Muscle layer of colon (tissue), 2 donors: ENCODE measurements around the gene ME1.

Experiments
- H3K27ac ChIP-seq: one replicate; pipeline ENCODE4 v1.7.0; 2013; ENCODE audit warnings: low read depth, mild to moderate bottlenecking, low read length, moderate library complexity
- H3K27me3 ChIP-seq, 2 donors: one replicate each; pipeline ENCODE4 v1.7.0; 2013; ENCODE audit warnings: low read length in 2 of 2, mild to moderate bottlenecking in 2 of 2; ENCODE audit not compliant: insufficient read depth in 2 of 2, control insufficient read depth in 1 of 2
- H3K36me3 ChIP-seq: one replicate; pipeline ENCODE4 v1.7.0; 2013; ENCODE audit warnings: mild to moderate bottlenecking, low read length; ENCODE audit not compliant: insufficient read depth
- H3K4me1 ChIP-seq: one replicate; pipeline ENCODE4 v1.7.0; 2013; ENCODE audit warnings: mild to moderate bottlenecking, low read length; ENCODE audit not compliant: insufficient read depth
- H3K4me3 ChIP-seq, 2 donors: one replicate each; pipeline ENCODE4 v1.7.0; 2013; ENCODE audit warnings: low read length in 2 of 2, low read depth in 1 of 2, mild to moderate bottlenecking in 1 of 2, moderate library complexity in 1 of 2
- H3K9ac ChIP-seq: one replicate; pipeline ENCODE4 v1.7.0; 2013; ENCODE audit warnings: low read length
- H3K9me3 ChIP-seq: one replicate; pipeline ENCODE4 v1.7.0; 2013; ENCODE audit warnings: mild to moderate bottlenecking, low read length
- donor health status: abdominal sarcoma.
- donor health status: Adenocarcinoma of cecum.

The ME1 gene

DNA sequence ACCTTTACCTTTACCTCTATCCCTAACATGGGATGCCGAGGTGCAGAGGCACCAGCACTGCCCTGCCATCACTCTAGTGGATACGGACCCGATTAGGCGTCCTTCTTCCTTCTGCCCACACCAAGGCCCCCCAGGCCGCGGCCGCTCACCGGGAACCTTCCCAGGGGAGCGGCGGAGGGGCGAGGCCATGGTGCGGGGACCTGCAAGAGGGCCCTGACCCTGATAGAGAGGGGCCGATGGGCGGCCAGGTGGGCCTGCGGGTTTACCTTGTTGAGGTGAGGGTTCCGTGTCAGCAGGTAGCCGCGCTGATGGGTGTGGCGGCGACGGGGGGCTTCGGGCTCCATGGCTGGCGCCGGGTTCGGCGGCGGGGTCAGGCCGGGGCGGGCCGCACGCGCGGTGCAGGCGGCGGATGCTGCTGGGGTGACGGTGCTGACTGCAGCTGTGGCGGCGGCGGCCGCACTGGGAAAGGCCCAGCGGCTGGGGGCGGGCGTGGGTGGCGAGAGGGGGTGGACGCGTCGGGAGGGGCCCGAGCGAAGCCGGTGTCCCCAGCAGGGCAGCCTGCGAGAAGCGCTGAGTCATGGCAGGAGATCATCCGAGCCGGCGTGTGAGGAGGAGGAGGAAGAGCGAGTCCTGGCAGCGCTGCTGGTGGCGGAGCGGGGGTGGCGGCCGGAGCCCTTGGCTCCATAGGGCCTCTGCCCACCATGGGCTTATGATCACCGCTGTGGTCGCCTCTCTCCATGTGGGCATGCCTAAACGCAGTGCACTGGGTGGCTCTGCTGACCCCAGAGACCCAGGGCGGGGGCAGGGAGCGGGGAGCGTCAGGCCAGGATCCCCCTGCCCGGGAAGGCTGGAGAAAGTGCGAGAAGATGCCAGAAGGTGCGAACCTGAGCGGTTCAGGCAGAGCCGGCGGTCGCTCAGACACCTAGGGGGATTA lies at the start of gene ME1:
ME1 (minus strand) TSS at position 441 of the 934 bp plus-strand sequence; CDS start at position 344, 97 bp downstream.
- H3K27ac ChIP-seq = peak within 1 kb of the TSS; percentile 92
- peak within 1 kb of the TSS; percentile 23 for H3K9ac ChIP-seq
- H3K9me3 ChIP-seq = no peaks in the 10 kb centered on the region
- H3K27me3 ChIP-seq = no peaks in the 10 kb centered on the region
- peaks cover 4% of the 10 kb centered on the region for H3K4me1 ChIP-seq
- peak within 1 kb of the TSS; percentile 52 to 72 for H3K4me3 ChIP-seq
- no peaks in the 10 kb centered on the region for H3K36me3 ChIP-seq

DNA sequence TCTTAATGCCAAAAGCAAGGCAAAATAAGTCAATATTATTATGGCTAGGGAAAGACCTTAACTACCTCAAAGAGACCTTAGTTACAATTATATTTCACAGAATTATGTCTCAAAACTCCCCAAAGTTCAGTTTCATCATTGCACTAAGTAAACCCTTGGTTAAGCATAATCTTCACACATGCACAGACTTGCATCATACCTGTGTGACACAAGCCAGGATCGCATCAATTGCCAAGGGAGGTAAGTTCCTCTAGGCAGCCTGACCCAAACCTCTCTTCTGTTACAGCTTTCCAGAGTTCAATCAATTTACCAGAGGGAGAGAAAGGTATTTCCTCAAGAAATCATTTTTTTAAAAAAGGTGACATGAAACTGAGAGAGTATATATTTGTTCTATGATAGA lies 49.6 kb upstream of the ME1 start:
- Histone ChIP-seq H3K27me3 (no peaks in the 10 kb centered on the region), H3K4me1 (no peaks in the 10 kb centered on the region), H3K27ac (no peak overlapping the region), H3K9me3 (no peaks in the 10 kb centered on the region), H3K4me3 (no peak overlapping the region), H3K36me3 (no peaks in the 10 kb centered on the region), H3K9ac (no peak overlapping the region)

DNA sequence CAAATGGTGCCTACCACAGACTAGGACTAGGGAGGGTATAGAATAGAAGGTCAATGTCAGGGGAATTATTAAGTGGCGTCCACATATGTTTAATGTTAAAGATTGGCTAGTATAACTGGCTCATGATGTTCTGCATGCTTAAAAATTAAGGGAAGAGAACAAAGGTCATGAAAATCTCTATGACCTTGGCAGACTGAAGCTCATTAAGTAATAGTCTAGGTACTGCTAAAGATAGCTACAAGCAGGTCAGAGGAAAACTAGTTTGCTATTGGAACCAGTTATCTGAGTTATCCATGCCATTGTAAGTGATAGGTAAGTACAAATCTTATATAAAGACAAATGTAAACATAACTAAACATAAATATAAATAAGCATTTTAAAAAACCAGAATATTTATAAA lies 48.5 kb upstream of the ME1 start:
- no peaks in the 10 kb centered on the region for H3K36me3 ChIP-seq
- no peaks in the 10 kb centered on the region for H3K27me3 ChIP-seq
- no peak overlapping the region for H3K9ac ChIP-seq
- H3K4me3 ChIP-seq = no peak overlapping the region
- H3K9me3 ChIP-seq = no peaks in the 10 kb centered on the region
- H3K27ac ChIP-seq = no peak overlapping the region
- H3K4me1 ChIP-seq = no peaks in the 10 kb centered on the region

DNA sequence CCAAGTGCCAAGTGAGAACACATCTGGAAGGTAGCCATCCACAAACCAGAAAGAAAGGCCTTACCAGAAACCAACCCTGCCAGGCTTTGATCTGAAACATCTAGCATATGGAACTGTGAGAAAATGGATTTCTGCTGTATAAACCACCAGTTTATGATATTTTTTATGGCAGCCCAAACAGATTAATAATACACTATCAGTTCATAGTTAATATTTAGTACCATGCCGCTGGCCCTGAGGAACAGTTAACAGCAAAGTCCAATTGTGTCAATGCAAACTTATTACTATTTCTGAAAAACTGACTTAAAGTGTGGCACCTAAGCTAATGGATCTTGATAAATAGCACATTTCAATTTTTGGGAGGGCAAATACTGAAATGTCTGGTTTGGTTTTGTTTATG lies 46.1 kb upstream of the ME1 start:
- Histone ChIP-seq H3K9me3 (no peaks in the 10 kb centered on the region), H3K36me3 (no peaks in the 10 kb centered on the region), H3K4me1 (no peaks in the 10 kb centered on the region), H3K27ac (no peak overlapping the region), H3K4me3 (no peak overlapping the region), H3K9ac (no peak overlapping the region), H3K27me3 (no peaks in the 10 kb centered on the region)

DNA sequence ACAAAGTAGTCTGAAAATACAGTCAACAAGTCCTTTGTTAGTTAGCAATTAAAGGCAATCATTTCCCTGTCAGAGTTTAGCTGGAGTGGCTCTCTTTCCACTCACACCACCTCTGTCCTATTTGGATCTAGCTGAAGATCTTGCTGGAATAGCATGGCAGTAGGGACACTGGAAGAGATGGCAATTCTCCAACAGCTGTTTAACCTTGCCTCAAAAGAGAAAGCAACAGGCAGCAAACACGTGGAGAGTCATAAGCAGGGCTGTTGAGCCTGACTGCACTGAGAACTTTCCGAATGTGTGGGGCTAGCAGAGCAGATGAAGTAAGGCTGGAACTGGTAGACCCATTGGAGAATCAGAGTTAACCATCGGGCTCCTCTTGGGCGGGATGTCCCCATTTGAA lies 43.5 kb upstream of the ME1 start:
- Histone ChIP-seq H3K9ac (no peak overlapping the region), H3K4me3 (no peak overlapping the region), H3K27me3 (no peaks in the 10 kb centered on the region), H3K36me3 (no peaks in the 10 kb centered on the region), H3K4me1 (no peaks in the 10 kb centered on the region), H3K27ac (no peak overlapping the region), H3K9me3 (no peaks in the 10 kb centered on the region)

DNA sequence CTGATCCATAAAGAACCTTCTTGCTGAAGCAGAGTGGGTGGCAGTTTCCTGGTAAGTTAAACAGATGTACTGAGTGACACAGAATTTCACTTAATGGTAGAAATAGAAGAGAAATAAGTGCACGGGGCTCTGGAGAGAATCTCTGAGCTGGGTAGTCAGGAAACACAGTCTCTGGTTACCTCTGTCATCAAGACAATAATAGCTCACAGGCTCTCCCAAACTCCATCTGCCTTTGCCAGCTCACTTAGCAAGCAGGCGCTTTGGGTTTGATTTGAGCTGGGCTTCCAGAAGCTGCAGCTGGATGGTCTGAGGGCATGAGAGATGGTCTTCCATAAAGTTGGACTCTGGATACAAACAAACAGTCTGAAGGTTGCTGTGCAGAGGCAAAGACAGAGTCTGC lies 41.9 kb upstream of the ME1 start:
- Histone ChIP-seq H3K9ac (no peak overlapping the region), H3K36me3 (no peaks in the 10 kb centered on the region), H3K4me1 (no peaks in the 10 kb centered on the region), H3K27ac (no peak overlapping the region), H3K27me3 (no peaks in the 10 kb centered on the region), H3K9me3 (no peaks in the 10 kb centered on the region), H3K4me3 (no peak overlapping the region)

DNA sequence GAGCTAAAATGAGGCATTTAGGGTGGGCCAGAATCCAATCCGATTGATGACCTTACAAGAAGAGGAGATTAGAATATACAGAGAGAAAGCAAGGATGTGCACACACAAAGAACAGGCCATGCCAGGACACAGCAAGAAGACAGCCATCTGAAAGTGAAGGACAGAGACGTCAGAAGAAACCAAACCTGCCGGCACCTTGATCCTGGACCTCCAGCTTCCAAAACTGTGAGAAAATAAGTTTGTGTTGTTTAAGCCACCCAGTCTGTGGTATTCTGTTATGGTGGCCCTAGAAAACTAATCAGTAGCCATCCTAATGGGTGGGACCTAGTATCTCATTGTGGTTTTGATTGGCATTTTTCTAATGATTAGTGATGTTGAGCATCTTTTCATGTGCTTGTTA lies 39.7 kb upstream of the ME1 start:
- no peak overlapping the region for H3K4me3 ChIP-seq
- H3K27me3 ChIP-seq = no peaks in the 10 kb centered on the region
- no peaks in the 10 kb centered on the region for H3K36me3 ChIP-seq
- no peak overlapping the region for H3K9ac ChIP-seq
- no peaks in the 10 kb centered on the region for H3K9me3 ChIP-seq
- H3K27ac ChIP-seq = no peak overlapping the region
- H3K4me1 ChIP-seq = no peaks in the 10 kb centered on the region

DNA sequence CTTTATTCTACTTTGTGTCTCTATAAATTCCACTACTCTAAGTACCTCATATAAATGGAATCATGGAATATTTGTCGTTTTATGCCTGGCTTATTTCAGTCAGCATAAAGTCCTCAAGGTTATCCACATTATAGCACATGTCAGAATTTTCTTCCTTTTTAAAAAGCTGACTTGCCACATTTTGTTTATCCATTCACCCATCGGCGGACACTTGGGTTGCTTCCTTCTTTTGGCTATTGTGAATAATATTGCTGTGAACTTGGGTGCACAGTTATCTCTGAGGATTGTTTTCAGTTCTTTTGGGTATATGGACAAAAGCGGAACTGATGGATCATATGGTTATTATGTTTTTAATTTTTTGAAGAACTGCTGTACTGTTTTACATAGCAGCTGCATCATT lies 39.1 kb upstream of the ME1 start:
- Histone ChIP-seq H3K9ac (no peak overlapping the region), H3K27me3 (no peaks in the 10 kb centered on the region), H3K27ac (no peak overlapping the region), H3K9me3 (no peaks in the 10 kb centered on the region), H3K36me3 (no peaks in the 10 kb centered on the region), H3K4me3 (no peak overlapping the region), H3K4me1 (no peaks in the 10 kb centered on the region)

DNA sequence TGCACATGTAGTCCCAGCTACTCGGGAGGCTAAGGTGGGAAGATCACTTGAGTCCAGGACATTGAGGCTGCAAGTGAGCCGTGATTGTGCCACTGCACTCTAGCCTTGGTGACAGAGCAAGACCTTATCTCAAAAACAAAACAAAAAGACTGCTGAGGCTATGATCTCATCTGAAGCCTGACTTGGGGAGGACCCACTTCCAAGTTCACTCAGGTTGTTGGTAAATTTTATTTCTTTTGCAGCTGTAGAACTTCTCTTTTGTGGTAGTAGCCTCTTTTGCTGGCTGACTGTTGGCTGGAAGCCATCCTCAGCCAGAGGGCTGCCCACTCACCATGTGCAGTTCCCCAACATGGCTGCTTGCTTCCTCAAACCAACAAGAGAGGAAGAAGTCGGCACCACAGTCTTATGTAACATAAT lies 36.8 kb upstream of the ME1 start:
- Histone ChIP-seq H3K27ac (no peak overlapping the region), H3K9ac (no peak overlapping the region), H3K4me1 (no peaks in the 10 kb centered on the region), H3K27me3 (no peaks in the 10 kb centered on the region), H3K36me3 (no peaks in the 10 kb centered on the region), H3K4me3 (no peak overlapping the region), H3K9me3 (no peaks in the 10 kb centered on the region)

DNA sequence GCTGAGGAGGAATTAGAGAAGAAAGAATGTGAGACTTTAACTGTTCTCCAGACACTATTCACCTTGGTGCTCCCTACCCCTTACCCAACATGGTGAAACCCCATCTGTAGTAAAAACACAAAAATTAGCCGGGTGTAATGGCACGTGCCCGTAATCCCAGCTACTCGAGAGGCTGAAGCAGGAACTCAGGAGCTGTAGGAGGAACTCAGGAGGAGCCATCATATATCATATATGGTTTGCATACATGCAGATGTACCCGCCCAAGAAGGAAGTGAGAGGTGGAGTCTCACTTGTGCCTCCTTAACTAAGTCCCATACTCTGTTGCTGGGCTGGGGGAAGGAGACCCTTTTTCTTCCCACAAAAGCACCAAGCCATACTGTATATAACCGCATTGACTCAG lies 35.5 kb upstream of the ME1 start:
- Histone ChIP-seq H3K36me3 (no peaks in the 10 kb centered on the region), H3K4me1 (no peaks in the 10 kb centered on the region), H3K27me3 (no peaks in the 10 kb centered on the region), H3K9ac (no peak overlapping the region), H3K4me3 (no peak overlapping the region), H3K27ac (no peak overlapping the region), H3K9me3 (no peaks in the 10 kb centered on the region)

DNA sequence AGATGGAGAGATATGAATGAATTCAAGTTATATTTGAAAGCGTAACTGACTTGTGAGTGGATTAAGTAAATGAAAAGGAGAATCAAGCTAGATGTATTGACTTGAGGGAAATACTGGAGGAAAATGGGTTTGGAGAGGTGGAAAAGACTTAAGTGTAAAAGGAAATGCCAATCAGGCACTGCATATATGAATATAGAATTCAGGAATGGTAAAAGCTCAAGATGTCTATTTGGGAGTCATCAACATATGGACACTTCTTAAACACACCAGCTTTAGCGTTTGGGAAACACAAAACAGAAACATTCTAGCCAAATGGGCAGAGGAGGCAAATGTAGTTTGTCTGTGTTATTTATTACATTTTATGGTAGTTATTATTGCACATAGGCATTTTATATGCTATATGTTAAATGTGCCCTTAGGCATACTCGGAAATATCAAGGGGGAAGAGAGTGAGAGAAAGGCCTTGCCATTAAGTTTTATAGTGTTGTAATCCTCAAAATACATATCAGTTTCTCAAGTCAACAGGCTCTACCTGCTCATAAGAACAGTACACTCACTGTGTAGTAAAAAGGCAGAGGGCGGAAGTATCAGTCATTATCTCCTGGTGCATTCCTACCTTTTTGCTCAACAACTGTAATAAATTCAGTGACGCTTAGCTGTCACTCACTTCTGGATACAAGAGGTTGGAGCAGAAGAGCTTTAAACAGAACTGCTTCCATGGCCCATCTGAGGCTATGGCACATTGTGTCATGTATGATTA lies 33.7 kb upstream of the ME1 start:
- no peak overlapping the region for H3K27ac ChIP-seq

More for the DNA sequence above, 33.7 kb upstream of the ME1 start:
- Histone ChIP-seq H3K4me3 (no peak overlapping the region), H3K27me3 (no peaks in the 10 kb centered on the region), H3K9ac (no peak overlapping the region), H3K4me1 (no peaks in the 10 kb centered on the region), H3K36me3 (no peaks in the 10 kb centered on the region), H3K9me3 (no peaks in the 10 kb centered on the region)
